GM18870 (cell line): ENCODE results near the gene PDZD8.

Experiments used
- ATAC-seq: cut with Tn5 transposase; IDR thresholded peaks from one replicate; pipeline ENCODE4 v1.9.1; 2021; ENCODE audit warnings: moderate library complexity; ENCODE audit not compliant: unreplicated experiment

PDZD8 gene

DNA sequence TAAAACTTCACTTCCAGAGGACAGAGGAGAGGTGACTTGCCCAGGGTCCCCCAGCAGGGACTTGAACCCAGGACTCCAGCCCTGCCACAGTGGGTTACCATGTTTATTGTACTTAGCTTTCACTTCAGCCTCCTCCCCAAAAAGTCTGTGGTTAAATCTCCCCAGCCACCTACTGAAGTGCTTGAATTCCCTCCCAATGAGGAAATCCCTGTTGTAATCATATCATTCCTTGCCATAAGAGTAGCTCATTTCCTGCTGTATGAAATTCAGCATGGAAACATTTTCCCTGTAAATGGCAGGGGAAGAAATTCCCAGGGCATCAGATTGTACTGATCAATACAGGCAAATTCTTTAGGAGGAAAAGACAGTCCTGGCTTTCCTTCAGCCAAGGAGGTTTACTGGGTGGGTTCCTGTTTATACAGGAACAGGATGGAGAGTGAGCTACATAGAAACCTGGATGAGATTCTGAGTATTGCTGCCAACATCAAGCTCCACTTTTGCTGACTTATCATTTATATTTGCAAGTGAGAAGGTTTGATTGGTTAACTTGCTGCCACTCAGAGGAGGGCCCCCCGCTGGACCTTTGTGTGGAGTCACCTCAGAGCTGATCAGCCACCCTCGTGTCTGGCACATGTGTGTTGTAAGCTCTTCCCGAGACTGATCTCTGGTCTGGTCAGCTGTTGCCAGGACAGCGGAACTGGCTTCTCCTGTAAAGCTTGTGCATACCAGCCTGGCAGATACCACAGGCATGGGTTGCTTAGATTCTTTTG, 16.4 kb upstream of the PDZD8 start:
- no peak for ATAC-seq

- ATAC-seq, result no peak
Observed at GRCh38 chr10:117390420-117390819, 15.2 kb upstream of the PDZD8 start.

DNA sequence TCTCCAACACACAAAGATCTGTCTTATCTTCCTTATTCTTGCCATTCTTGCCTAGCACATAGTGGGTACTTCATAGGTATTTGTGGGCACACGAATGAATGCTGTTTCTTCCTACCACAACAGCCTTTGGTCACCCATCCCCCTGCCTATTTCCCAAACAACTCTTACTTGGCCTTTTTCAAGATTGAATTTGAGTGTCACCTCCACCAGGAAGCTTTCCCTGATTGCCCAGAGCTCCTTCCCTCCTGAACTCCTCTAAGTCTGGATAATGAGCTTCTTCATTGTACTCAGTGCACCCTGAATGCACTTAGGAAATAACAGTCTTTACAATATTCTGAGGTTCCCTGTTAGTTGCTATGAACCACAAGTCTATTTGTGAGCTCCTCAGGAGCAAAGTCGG, 11.6 kb upstream of the PDZD8 start:
- no peak for ATAC-seq

DNA sequence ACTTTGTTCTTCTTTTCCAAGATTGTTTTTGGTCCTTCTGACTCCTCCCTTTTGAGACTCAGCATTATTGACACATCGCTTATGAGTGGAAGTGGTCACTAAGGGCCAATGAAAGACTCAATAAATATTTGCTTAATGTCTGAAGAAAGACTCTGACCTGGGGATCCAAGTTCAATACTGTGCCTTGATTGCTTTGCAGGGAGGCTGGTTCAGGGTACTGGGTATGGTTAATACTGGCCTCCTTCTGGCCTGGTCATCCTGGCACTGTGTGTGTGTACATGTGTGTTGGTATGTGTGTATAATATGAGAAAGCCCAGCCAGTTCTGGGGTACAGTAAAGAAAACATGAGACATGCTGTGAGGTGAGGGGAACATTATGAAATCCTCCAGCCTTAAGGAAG, 7.6 kb upstream of the PDZD8 start:
- ATAC-seq, result no peak

DNA sequence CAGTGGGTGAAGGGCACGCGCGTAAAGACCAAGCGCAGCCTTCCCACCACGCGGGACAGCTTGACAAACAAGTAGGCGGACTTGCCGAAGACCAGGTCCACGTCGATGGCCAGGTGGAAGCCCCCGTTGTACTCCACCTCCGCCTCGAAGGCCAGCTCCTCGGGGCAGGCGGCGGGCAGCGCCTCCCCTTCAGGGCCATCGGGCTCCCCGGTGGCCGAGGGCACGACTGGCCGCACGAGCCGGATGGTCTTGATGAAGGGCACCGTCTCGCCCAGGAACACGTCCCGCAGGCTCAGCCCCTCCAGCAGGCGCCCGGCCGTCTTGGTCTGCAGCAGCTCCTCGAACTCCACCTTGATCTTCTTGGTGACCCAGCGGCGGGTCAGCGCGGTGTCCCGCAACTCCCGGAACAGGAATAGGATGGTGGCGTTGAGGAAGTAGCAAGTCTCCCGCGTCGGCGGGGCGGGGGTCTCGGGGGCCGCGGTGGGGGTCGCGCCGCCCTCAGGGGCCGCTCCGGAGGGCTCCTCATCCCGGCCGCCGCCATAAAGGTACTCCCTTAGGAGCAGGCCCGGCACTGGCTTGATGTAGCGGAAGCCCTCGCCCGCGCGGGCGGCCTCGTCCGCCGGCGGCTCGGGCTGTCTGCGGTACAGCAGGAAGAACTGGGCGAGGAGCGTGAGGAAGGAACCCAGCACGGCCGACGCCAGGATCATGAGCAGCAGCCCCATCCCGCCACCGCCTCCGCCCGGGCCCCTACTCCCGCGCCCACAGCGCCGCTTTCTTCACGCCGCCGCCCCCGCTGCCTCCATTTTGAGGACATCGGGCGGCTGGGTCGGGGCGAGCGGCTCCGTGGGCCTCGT, 507 bp downstream of the PDZD8 start:
- peak; percentile 10 for ATAC-seq

GRCh38 chr10:117373823-117374505, 1.3 kb downstream of the PDZD8 start:
- no peak for ATAC-seq

- ATAC-seq, result no peak
Observed at GRCh38 chr10:117370205-117370604, 5.0 kb downstream of the PDZD8 start.

GRCh38 chr10:117367718-117368117, 7.5 kb downstream of the PDZD8 start:
- no peak for ATAC-seq

GRCh38 chr10:117366741-117367140, 8.5 kb downstream of the PDZD8 start:
- ATAC-seq, result no peak

DNA sequence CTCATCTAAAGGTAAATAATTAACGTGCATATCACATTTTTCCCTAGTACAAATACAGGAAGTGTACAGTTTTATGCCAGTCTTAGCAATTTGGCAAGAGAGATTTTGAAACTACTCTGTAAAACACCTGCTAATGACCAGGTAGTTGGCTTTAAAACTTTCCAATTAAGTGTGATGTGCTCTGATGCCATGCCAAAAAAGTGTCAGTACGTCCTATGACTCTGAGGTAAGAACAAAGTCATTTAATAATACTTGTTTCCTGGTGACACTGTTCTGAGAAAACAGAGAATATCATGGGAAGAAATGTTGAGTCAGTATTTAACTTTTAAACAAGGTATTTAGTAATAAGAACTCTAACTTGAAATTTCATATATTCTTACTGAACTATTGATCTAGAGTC, 9.6 kb downstream of the PDZD8 start:
- peak; percentile 28 for ATAC-seq

GRCh38 chr10:117364110-117364960, 10.9 kb downstream of the PDZD8 start:
- no peak for ATAC-seq

GRCh38 chr10:117363028-117363427, 12.2 kb downstream of the PDZD8 start:
- ATAC-seq, result peak; percentile 45

DNA sequence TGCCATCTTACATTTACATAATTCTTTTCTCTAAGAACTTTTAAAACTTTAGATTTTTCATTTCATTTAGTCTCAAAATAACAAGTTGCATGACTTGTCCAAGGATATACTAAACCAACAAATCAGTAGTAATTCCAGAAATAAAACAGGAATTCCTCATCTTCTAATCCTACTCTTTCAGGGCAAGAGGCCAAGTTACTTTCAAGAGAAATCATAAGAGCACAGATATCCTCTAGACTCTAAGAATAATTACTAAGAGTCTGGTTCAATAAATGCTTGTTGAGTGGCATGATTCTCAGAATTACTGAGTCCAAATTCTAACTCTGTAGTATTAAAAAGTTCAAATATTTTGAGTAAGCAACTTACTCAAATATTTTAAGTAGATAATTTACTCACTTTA, 12.9 kb downstream of the PDZD8 start:
- ATAC-seq, result no peak

DNA sequence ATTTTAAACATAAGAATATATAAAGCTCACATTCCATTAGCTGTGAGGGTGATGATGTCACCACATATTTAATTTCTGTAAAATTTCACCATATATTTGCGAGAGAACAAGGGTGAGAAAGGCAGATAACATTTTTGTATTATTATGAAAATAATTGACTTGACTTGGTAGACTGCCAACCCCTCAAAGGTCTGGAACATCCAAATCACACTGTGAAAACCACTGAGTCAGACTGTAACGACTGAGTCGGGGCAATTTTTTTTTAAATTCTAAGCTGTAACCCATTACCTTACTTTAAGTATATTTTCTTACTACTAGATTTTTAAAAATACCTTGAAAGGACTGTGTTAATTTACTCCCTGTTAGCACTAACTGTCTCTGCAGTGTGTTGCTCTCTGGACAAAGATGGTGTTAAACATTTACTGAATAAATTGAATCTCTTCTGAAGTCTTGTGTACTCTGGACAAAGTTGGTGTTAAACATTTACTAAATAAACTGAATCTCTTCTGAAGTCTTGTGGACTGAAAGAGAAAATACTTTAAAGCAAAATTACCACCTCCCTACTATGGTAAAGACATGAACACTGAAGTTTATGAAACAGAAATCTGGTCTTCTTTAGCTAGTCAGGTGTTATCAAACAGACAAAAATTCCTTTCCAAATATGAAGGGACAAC, 14.1 kb downstream of the PDZD8 start:
- peak; percentile 60 for ATAC-seq

- ATAC-seq, result no peak
Observed at GRCh38 chr10:117360016-117360415, 15.2 kb downstream of the PDZD8 start.

GRCh38 chr10:117355072-117355471, 20.2 kb downstream of the PDZD8 start:
- no peak for ATAC-seq

GRCh38 chr10:117353684-117354083, 21.6 kb downstream of the PDZD8 start:
- ATAC-seq, result no peak

GRCh38 chr10:117352724-117353123, 22.5 kb downstream of the PDZD8 start:
- ATAC-seq, result no peak

GRCh38 chr10:117351996-117352395, 23.2 kb downstream of the PDZD8 start:
- ATAC-seq, result no peak

DNA sequence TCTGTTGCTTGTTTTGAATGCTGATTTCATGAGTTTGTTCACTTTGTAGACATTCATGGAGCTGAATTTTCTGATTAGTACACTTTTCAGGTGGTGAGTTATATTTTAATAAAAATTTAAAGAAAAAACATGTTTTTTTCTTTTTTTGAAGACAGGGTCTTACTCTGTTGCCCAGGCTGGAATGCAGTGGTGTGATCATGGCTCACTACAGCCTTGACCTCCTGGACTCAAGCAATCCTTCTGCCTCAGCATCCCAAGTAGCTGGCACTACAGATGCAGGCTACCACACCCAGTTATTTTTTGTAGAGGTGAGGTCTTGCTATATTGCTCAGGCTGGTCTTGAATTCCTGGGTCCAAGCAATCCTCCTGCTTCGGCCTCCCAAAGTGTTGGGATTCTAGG, 23.7 kb downstream of the PDZD8 start:
- no peak for ATAC-seq
